Activated CD4-positive, alpha-beta T cell treated with anti-CD3 and anti-CD28 coated beads for 36 hours (primary cell): ENCODE measurements around the gene NIPSNAP2. TPM values are rescaled to one million over a fixed set of nuclear protein-coding genes. Genes with fewer than 3 reads are reported as not detected.
"Not testable (repeated sequence)": the region's sequence is repeated elsewhere in the genome, so short reads cannot be mapped to it uniquely, and the experiment has no call there.

Source experiments
- ATAC-seq: fragments of 200-7000 bp; cut with Tn5 transposase; one replicate; pipeline ENCODE4 v1.10.0; 2021; ENCODE audit warnings: mild to moderate bottlenecking, moderate library complexity
- CTCF ChIA-PET: fragments of 350-600 bp; sonication (Branson Sonifier 250); formaldehyde crosslinking; loops from one replicate; lab custom pipeline; 2021; ENCODE audit warnings: antibody characterized with exemption; lab: Charles Lee
- POLR2A ChIA-PET: fragments of 350-600 bp; sonication (Branson Sonifier 250); formaldehyde crosslinking; loops from one replicate; lab custom pipeline; 2021; ENCODE audit warnings: antibody characterized with exemption, inconsistent platforms; lab: Charles Lee
- DNase-seq: peaks from one replicate; pipeline ENCODE4 v3.0.0-alpha.2; 2020
- H3K27ac Mint-ChIP-seq: one replicate; pipeline ENCODE4 v1.8.0; 2021; ENCODE audit warnings: mixed read lengths
- H3K27me3 Mint-ChIP-seq: one replicate; pipeline ENCODE4 v1.8.0; 2021; ENCODE audit warnings: mixed read lengths
- H3K36me3 Mint-ChIP-seq: one replicate; pipeline ENCODE4 v1.8.0; 2021; ENCODE audit warnings: low read depth, mixed read lengths
- H3K4me1 Mint-ChIP-seq: one replicate; pipeline ENCODE4 v1.8.0; 2021; ENCODE audit warnings: mixed read lengths
- H3K4me3 Mint-ChIP-seq: one replicate; pipeline ENCODE4 v1.8.0; 2021; ENCODE audit warnings: mild to moderate bottlenecking, moderate library complexity, mixed read lengths
- H3K9me3 Mint-ChIP-seq: one replicate; pipeline ENCODE4 v1.8.0; 2021; ENCODE audit warnings: low read depth, mixed read lengths
- intact Hi-C, 2 experiments: fragments of 100-400 bp; cut with DNase I in 1 of 2; cut with micrococcal nuclease in 1 of 2; formaldehyde crosslinking; loops; one replicate each; pipeline versions ENCODE4 v1.14.2 to v1.15.1; 2022 to 2024; cut with DNase I, micrococcal nuclease
- total RNA-seq, 2 experiments: library from RNA; stranded (reverse); gene quantifications; one replicate each; pipeline ENCODE4 v1.2.3, GENCODE V29; 2021

The NIPSNAP2 gene
- total RNA-seq, 2 experiments from 2014 or later: 60.5 to 69.8 TPM

- ChIA-PET POLR2A (interaction anchor here (0.6 kb wide), 1 partner anchor 16 kb away, joined by 3 read pairs; no protein-coding TSS in a partner anchor), CTCF (interaction anchor here (1.2 to 1.4 kb wide), 2 partner anchors 13 kb away, joined by 3 to 4 read pairs; no protein-coding TSS in a partner anchor)
- no peak overlapping the region for H3K4me3 Mint-ChIP-seq
- no peaks in the 10 kb centered on the region for H3K9me3 Mint-ChIP-seq
- H3K27ac Mint-ChIP-seq: no peak overlapping the region
- no peak for ATAC-seq
- H3K4me1 Mint-ChIP-seq: no peaks in the 10 kb centered on the region
- DNase-seq: no peak
- H3K36me3 Mint-ChIP-seq: peaks cover 26% of the 10 kb centered on the region
- intact Hi-C loops: no loop called here
- H3K27me3 Mint-ChIP-seq: no peaks in the 10 kb centered on the region
Observed at GRCh38 chr7:56019501-56019900, 55.1 kb downstream of the NIPSNAP2 start.

- Mint-ChIP-seq H3K9me3 (no peaks in the 10 kb centered on the region), H3K4me1 (no peaks in the 10 kb centered on the region), H3K4me3 (no peak overlapping the region), H3K27me3 (no peaks in the 10 kb centered on the region), H3K27ac (no peak overlapping the region), H3K36me3 (peaks cover 33% of the 10 kb centered on the region)
- ATAC-seq: no peak
- intact Hi-C loops: no loop called here
- POLR2A ChIA-PET: no interaction called here
- CTCF ChIA-PET: no interaction called here
- no peak for DNase-seq
Observed at GRCh38 chr7:56023500-56023899, 59.1 kb downstream of the NIPSNAP2 start.

GRCh38 chr7:56026538-56026937, 62.2 kb downstream of the NIPSNAP2 start:
- no peak for ATAC-seq
- intact Hi-C loops: no loop called here
- POLR2A ChIA-PET: interaction anchor here (0.9 kb wide), 1 partner anchor 25 kb away, joined by 3 read pairs; the partner anchor contains the start of gene PSPH
- no peaks in the 10 kb centered on the region for H3K27me3 Mint-ChIP-seq
- H3K36me3 Mint-ChIP-seq: peaks cover 34% of the 10 kb centered on the region
- H3K4me1 Mint-ChIP-seq: no peaks in the 10 kb centered on the region
- no peak overlapping the region for H3K27ac Mint-ChIP-seq
- no peaks in the 10 kb centered on the region for H3K9me3 Mint-ChIP-seq
- DNase-seq: no peak
- CTCF ChIA-PET: interaction anchor here (0.6 to 0.7 kb wide), 2 partner anchors 27 to 60 kb away, joined by 4 read pairs; no protein-coding TSS in a partner anchor
- no peak overlapping the region for H3K4me3 Mint-ChIP-seq

- DNase-seq (no peak), ATAC-seq (no peak)
- ChIA-PET CTCF (no interaction called here), POLR2A (no interaction called here)
- Mint-ChIP-seq H3K27ac (no peak overlapping the region), H3K4me1 (peaks cover 8% of the 10 kb centered on the region), H3K4me3 (no peak overlapping the region), H3K27me3 (no peaks in the 10 kb centered on the region), H3K9me3 (no peaks in the 10 kb centered on the region), H3K36me3 (peaks cover 38% of the 10 kb centered on the region)
- intact Hi-C loops: no loop called here
Observed at GRCh38 chr7:56028942-56029630, 64.7 kb downstream of the NIPSNAP2 start.

GRCh38 chr7:56030340-56030739, 66.0 kb downstream of the NIPSNAP2 start:
- no peaks in the 10 kb centered on the region for H3K27me3 Mint-ChIP-seq
- POLR2A ChIA-PET: no interaction called here
- DNase-seq: no peak
- no peak overlapping the region for H3K27ac Mint-ChIP-seq
- H3K36me3 Mint-ChIP-seq: peaks cover 32% of the 10 kb centered on the region
- ATAC-seq: no peak
- H3K9me3 Mint-ChIP-seq: no peaks in the 10 kb centered on the region
- peaks cover 8% of the 10 kb centered on the region for H3K4me1 Mint-ChIP-seq
- CTCF ChIA-PET: no interaction called here
- no peak overlapping the region for H3K4me3 Mint-ChIP-seq
- intact Hi-C loops: no loop called here

- H3K27me3 Mint-ChIP-seq, intact Hi-C loops, DNase-seq, H3K4me1 Mint-ChIP-seq, H3K27ac Mint-ChIP-seq, POLR2A ChIA-PET, H3K9me3 Mint-ChIP-seq, H3K4me3 Mint-ChIP-seq, ATAC-seq, CTCF ChIA-PET: not testable (repeated sequence)
- peaks cover 29% of the 10 kb centered on the region for H3K36me3 Mint-ChIP-seq
Observed at GRCh38 chr7:56031556-56031955, 67.2 kb downstream of the NIPSNAP2 start.

- POLR2A ChIA-PET, H3K4me1 Mint-ChIP-seq, CTCF ChIA-PET, intact Hi-C loops, DNase-seq, H3K27me3 Mint-ChIP-seq, H3K9me3 Mint-ChIP-seq, ATAC-seq, H3K27ac Mint-ChIP-seq: not testable (repeated sequence)
- Mint-ChIP-seq H3K36me3 (peaks cover 27% of the 10 kb centered on the region), H3K4me3 (peak overlapping the region; percentile 6)
Observed at GRCh38 chr7:56032578-56032977, 68.2 kb downstream of the NIPSNAP2 start.

GRCh38 chr7:56033671-56034432, 69.5 kb downstream of the NIPSNAP2 start:
- POLR2A ChIA-PET: interaction anchor here (0.6 to 1.8 kb wide), 2 partner anchors 17 to 38 kb away, joined by 6 to 9 read pairs; partner anchors contain the start of genes CCT6A and PSPH
- no peaks in the 10 kb centered on the region for H3K9me3 Mint-ChIP-seq
- CTCF ChIA-PET: interaction anchor here (1.3 to 1.5 kb wide), 2 partner anchors 17 to 40 kb away, joined by 4 to 9 read pairs; partner anchors contain the start of genes CCT6A and PSPH

GRCh38 chr7:56040730-56041129, 76.3 kb downstream of the NIPSNAP2 start:
- no peak overlapping the region for H3K27ac Mint-ChIP-seq
- no peak overlapping the region for H3K4me3 Mint-ChIP-seq
- CTCF ChIA-PET: no interaction called here
- no peaks in the 10 kb centered on the region for H3K27me3 Mint-ChIP-seq
- no peaks in the 10 kb centered on the region for H3K9me3 Mint-ChIP-seq
- H3K36me3 Mint-ChIP-seq: peaks cover 19% of the 10 kb centered on the region
- intact Hi-C loops: no loop called here
- ATAC-seq (no peak), DNase-seq (no peak)
- POLR2A ChIA-PET: no interaction called here
- no peaks in the 10 kb centered on the region for H3K4me1 Mint-ChIP-seq

More at GRCh38 chr7:56033671-56034432, 69.5 kb downstream of the NIPSNAP2 start:
- Mint-ChIP-seq H3K4me1 (peaks cover 8% of the 10 kb centered on the region), H3K27ac (peak overlapping the region; percentile 84), H3K36me3 (peaks cover 22% of the 10 kb centered on the region), H3K27me3 (no peaks in the 10 kb centered on the region), H3K4me3 (peak overlapping the region; percentile 81)
- intact Hi-C loops: loop anchor here (1.0 to 2.0 kb wide), 3 partner anchors 17 to 30 kb away; partner anchors contain the start of genes CCT6A (in 2 of the 2), PSPH (in 2 of the 2) and SUMF2 (in 1 of the 2)
- ATAC-seq: peak; percentile 96
- DNase-seq: peak; percentile 78

- H3K9me3 Mint-ChIP-seq, intact Hi-C loops, H3K27ac Mint-ChIP-seq, H3K4me3 Mint-ChIP-seq, H3K27me3 Mint-ChIP-seq, DNase-seq, POLR2A ChIA-PET, ATAC-seq: not testable (repeated sequence)
- H3K4me1 Mint-ChIP-seq: peaks cover 17% of the 10 kb centered on the region
- CTCF ChIA-PET: interaction anchor here (0.9 to 1.2 kb wide), 2 partner anchors 13 to 17 kb away, joined by 3 to 4 read pairs; no protein-coding TSS in a partner anchor
- H3K36me3 Mint-ChIP-seq: peaks cover 22% of the 10 kb centered on the region
Observed at GRCh38 chr7:56045758-56046157, 81.4 kb downstream of the NIPSNAP2 start.

GRCh38 chr7:56046721-56047445, 82.5 kb downstream of the NIPSNAP2 start:
- CTCF ChIA-PET: interaction anchor here (0.9 to 1.2 kb wide), 2 partner anchors 12 to 16 kb away, joined by 3 to 4 read pairs; no protein-coding TSS in a partner anchor
- ATAC-seq (no peak), DNase-seq (no peak)
- Mint-ChIP-seq H3K9me3 (no peaks in the 10 kb centered on the region), H3K4me3 (no peak overlapping the region), H3K27me3 (no peaks in the 10 kb centered on the region), H3K27ac (no peak overlapping the region), H3K36me3 (peaks cover 20% of the 10 kb centered on the region), H3K4me1 (peaks cover 17% of the 10 kb centered on the region)
- POLR2A ChIA-PET: interaction anchor here (0.6 kb wide), 1 partner anchor 1149 kb away, joined by 6 read pairs; no protein-coding TSS in a partner anchor
- intact Hi-C loops: no loop called here
